ENCODE results near the gene SGMS1. TPM values are rescaled to one million over a fixed set of nuclear protein-coding genes. Genes with fewer than 3 reads are reported as not detected.

Gene SGMS1
- total RNA-seq, 1 donor: 68.0 TPM

DNA sequence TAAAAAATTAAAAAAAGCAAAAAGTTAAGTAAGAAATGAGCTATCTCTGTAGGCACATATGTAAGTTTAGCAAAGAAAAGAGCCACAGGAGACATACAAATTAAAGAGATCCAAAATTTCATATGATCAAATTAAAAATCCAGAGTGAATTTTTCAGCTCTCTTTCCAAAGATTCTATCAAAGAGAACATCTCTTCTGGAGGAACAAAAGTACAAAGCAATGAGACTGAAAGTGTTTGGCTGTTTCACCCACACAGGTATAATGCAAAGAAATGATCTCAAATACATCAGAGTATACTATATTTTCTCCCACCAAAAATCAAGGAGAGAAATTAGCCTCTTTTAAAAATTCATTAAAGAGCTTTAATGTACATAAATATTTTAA is 297.6 kb downstream of the SGMS1 start:
- peak overlapping the region; percentile 94 for H3K4me2 ChIP-seq (ENCODE audit: insufficient read depth, low read length)
- H3K27me3 ChIP-seq (ENCODE audit: insufficient read depth, low read length): no peaks in the 10 kb centered on the region
- H3K36me3 ChIP-seq (ENCODE audit: insufficient read depth, low read length): peaks cover 4% of the 10 kb centered on the region
- H3K79me2 ChIP-seq (ENCODE audit: insufficient read depth, low read length): peaks cover 4% of the 10 kb centered on the region
- peaks cover 40% of the 10 kb centered on the region for H3K4me1 ChIP-seq (ENCODE audit: insufficient read depth, low read length)
- peak overlapping the region; percentile 44 for H3K4me3 ChIP-seq (ENCODE audit: insufficient read depth, low read length)
- H4K20me1 ChIP-seq (ENCODE audit: insufficient read depth, low read length): no peaks in the 10 kb centered on the region
- H2AFZ ChIP-seq (ENCODE audit: low read length): no peak overlapping the region
- no peaks in the 10 kb centered on the region for H3K9me3 ChIP-seq (ENCODE audit: low read depth, low read length)
- TF ChIP-seq, protein P1, sequence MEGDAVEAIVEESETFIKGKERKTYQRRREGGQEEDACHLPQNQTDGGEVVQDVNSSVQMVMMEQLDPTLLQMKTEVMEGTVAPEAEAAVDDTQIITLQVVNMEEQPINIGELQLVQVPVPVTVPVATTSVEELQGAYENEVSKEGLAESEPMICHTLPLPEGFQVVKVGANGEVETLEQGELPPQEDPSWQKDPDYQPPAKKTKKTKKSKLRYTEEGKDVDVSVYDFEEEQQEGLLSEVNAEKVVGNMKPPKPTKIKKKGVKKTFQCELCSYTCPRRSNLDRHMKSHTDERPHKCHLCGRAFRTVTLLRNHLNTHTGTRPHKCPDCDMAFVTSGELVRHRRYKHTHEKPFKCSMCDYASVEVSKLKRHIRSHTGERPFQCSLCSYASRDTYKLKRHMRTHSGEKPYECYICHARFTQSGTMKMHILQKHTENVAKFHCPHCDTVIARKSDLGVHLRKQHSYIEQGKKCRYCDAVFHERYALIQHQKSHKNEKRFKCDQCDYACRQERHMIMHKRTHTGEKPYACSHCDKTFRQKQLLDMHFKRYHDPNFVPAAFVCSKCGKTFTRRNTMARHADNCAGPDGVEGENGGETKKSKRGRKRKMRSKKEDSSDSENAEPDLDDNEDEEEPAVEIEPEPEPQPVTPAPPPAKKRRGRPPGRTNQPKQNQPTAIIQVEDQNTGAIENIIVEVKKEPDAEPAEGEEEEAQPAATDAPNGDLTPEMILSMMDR (IDR thresholded peaks at IDR 0.05; ENCODE audit: extremely low read depth, low read depth, low read length): no peak
- no peak for DNase-seq (ENCODE audit: insufficient read length, low spot score, missing footprints)
- H3K27ac ChIP-seq (ENCODE audit: low read depth, low read length): peak overlapping the region; percentile 96

DNA sequence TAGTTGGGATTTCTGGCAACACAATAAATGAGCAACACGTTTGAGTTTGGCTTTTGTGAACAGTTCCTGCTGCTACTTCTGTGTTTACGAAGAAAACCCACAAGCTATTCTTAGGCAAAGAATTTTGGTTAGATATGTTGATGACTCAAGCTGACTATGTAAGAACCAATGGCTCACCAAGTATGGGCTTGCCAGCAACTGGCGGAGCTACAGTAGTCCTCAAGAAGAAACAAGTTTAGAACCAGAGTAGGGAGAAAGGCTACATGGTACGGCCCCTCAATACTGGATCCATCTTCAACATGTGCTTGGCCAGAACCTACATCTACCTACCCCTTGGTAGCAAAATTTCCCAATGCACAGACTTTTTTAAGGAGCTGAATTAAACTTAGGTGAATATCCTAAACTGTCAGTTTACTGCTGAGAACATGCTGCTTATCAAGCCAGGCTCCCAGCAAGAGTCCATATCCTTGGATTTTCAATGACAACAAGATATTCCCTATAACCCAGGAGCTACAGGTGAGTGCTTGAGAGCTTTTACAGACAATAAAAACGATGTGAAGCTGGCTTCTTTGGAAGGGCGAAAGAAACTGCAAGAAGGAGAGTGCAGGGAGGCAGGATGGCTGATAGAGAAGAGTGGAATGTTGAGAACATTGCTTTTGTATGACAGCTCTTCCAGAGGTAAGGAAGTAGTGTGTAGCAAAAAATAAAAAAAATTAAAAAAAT is 298.1 kb downstream of the SGMS1 start:
- Histone ChIP-seq H3K27ac (ENCODE audit: low read depth, low read length) (peak overlapping the region; percentile 96), H3K4me3 (ENCODE audit: insufficient read depth, low read length) (peak overlapping the region; percentile 66), H3K36me3 (ENCODE audit: insufficient read depth, low read length) (peaks cover 4% of the 10 kb centered on the region), H3K4me2 (ENCODE audit: insufficient read depth, low read length) (peak overlapping the region; percentile 94), H3K9me3 (ENCODE audit: low read depth, low read length) (no peaks in the 10 kb centered on the region), H2AFZ (ENCODE audit: low read length) (no peak overlapping the region), H3K27me3 (ENCODE audit: insufficient read depth, low read length) (no peaks in the 10 kb centered on the region), H4K20me1 (ENCODE audit: insufficient read depth, low read length) (no peaks in the 10 kb centered on the region), H3K4me1 (ENCODE audit: insufficient read depth, low read length) (peaks cover 40% of the 10 kb centered on the region), H3K79me2 (ENCODE audit: insufficient read depth, low read length) (peaks cover 4% of the 10 kb centered on the region)
- TF ChIP-seq, protein P1 (IDR thresholded peaks at IDR 0.05; ENCODE audit: extremely low read depth, low read depth, low read length): no peak
- peak; percentile 88 for DNase-seq (ENCODE audit: insufficient read length, low spot score, missing footprints)

DNA sequence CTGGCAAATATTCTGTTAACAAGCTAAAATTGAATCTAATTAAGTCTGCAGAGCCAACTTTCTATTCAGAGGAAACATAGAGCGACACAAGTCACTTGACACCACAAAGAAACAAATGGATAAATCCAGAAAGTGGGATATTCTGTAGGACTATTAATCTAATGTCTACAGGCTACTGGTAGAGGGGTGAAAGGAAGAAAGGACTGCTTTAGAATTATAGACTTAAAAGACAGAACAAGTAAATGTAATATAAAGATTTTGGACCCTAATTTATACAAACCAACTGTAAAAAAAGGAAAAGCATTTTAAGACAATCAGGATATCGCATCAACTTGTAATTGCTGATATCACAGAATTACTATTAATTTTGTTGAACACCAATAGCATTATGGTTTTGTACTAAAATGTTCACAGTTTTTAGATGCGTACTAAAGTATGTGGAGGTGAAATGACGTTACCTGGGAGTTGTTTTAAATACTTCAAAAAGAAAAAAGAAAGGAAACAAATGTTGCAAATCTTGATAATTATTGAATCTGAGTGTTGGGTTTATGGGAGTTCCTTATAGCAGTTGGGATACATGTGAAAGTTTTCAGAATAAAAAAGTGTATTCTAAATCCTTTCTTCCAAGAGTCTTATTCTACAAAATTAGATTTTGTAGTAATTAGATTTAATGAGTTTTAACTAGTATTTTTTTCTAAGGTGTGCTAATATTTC is 298.9 kb downstream of the SGMS1 start:
- Histone ChIP-seq H2AFZ (ENCODE audit: low read length) (no peak overlapping the region), H3K27me3 (ENCODE audit: insufficient read depth, low read length) (no peaks in the 10 kb centered on the region), H3K4me2 (ENCODE audit: insufficient read depth, low read length) (peak overlapping the region; percentile 94), H3K4me1 (ENCODE audit: insufficient read depth, low read length) (peaks cover 40% of the 10 kb centered on the region), H3K79me2 (ENCODE audit: insufficient read depth, low read length) (peaks cover 6% of the 10 kb centered on the region), H3K27ac (ENCODE audit: low read depth, low read length) (peak overlapping the region; percentile 96), H4K20me1 (ENCODE audit: insufficient read depth, low read length) (no peaks in the 10 kb centered on the region), H3K4me3 (ENCODE audit: insufficient read depth, low read length) (no peak overlapping the region), H3K9me3 (ENCODE audit: low read depth, low read length) (no peaks in the 10 kb centered on the region), H3K36me3 (ENCODE audit: insufficient read depth, low read length) (peaks cover 4% of the 10 kb centered on the region)
- no peak for DNase-seq (ENCODE audit: insufficient read length, low spot score, missing footprints)
- TF ChIP-seq, protein P1 (IDR thresholded peaks at IDR 0.05; ENCODE audit: extremely low read depth, low read depth, low read length): no peak

DNA sequence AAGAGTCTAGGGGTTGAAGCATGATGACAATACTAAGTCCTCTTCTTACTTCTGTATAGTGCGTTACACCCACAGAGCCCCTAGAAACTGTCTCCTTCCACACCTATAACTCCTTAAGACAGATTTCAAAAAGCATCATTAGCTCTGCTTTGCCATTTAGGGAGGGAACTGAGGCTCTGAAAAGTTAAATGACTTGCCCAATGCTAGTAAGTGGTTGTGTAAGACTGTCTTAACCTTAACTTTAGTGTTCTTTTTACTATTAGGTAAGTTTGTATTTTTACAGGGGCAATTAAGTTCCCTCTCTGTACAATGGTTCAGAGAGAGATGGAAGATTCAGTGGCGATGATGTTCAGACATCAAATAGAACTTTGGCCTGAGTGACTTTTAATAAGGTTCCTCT is 299.7 kb downstream of the SGMS1 start:
- no peak overlapping the region for H3K4me3 ChIP-seq (ENCODE audit: insufficient read depth, low read length)

More for the DNA sequence above, 299.7 kb downstream of the SGMS1 start:
- H3K79me2 ChIP-seq (ENCODE audit: insufficient read depth, low read length): peaks cover 6% of the 10 kb centered on the region
- H3K27me3 ChIP-seq (ENCODE audit: insufficient read depth, low read length): no peaks in the 10 kb centered on the region
- TF ChIP-seq, protein P1 (IDR thresholded peaks at IDR 0.05; ENCODE audit: extremely low read depth, low read depth, low read length): no peak
- H2AFZ ChIP-seq (ENCODE audit: low read length): no peak overlapping the region
- H3K4me1 ChIP-seq (ENCODE audit: insufficient read depth, low read length): peaks cover 40% of the 10 kb centered on the region
- H3K4me2 ChIP-seq (ENCODE audit: insufficient read depth, low read length): no peak overlapping the region
- H3K9me3 ChIP-seq (ENCODE audit: low read depth, low read length): no peaks in the 10 kb centered on the region
- DNase-seq (ENCODE audit: insufficient read length, low spot score, missing footprints): no peak
- H3K36me3 ChIP-seq (ENCODE audit: insufficient read depth, low read length): peaks cover 4% of the 10 kb centered on the region
- H3K27ac ChIP-seq (ENCODE audit: low read depth, low read length): no peak overlapping the region
- H4K20me1 ChIP-seq (ENCODE audit: insufficient read depth, low read length): no peaks in the 10 kb centered on the region
